Right atrium auricular region (tissue), 2 donors: ENCODE measurements around the gene CYGB. TPM values are rescaled to one million over a fixed set of nuclear protein-coding genes. Genes with fewer than 3 reads are reported as not detected.

Experiments used
- DNase-seq: peaks from one replicate; pipeline ENCODE4 v3.0.0-alpha.2; 2019; ENCODE audit warnings: low spot score
- H3K27ac ChIP-seq, 2 donors: fragments of 200-600 bp; sonication (generic); 1 replicate in 1 of 2; 2 replicates in 1 of 2; pipeline ENCODE4 v1.5.1; 2016 to 2019
- H3K27me3 ChIP-seq, 2 donors: fragments of 200-600 bp; sonication (generic); one replicate each; pipeline versions ENCODE4 v1.5.1 to v1.6.0; 2017 to 2019
- H3K36me3 ChIP-seq: fragments of 200-600 bp; sonication (generic); one replicate; pipeline ENCODE4 v1.5.1; 2016
- H3K4me1 ChIP-seq, 2 donors: fragments of 200-600 bp; sonication (generic); one replicate each; pipeline versions ENCODE4 v1.5.1 to v1.6.0; 2017 to 2019
- H3K4me3 ChIP-seq, 2 donors: fragments of 200-600 bp; sonication (generic); 1 replicate in 1 of 2; 2 replicates in 1 of 2; pipeline ENCODE4 v1.5.1; 2017 to 2019; ENCODE audit warnings: mild to moderate bottlenecking in 1 of 2, moderate library complexity in 1 of 2
- H3K9me3 ChIP-seq, 2 donors: fragments of 200-600 bp; sonication (generic); one replicate each; pipeline ENCODE4 v1.5.1; 2019
- CTCF ChIP-seq, 2 donors: fragments of 200-600 bp; sonication (generic); IDR thresholded peaks; one replicate each; pipeline ENCODE4 v1.5.1; 2019; ENCODE audit warnings: antibody characterized with exemption in 2 of 2
- total RNA-seq, 2 donors: library from RNA; depleted of rRNA; stranded (reverse); fragments of >200 nt; gene quantifications; one replicate each; pipeline ENCODE4 v1.1.0, GENCODE V29; 2016

CYGB gene
- total RNA-seq, 2 donors from 2014 or later, result 23.0 to 48.7 TPM

GRCh38 chr17:76557368-76558197 lies 20.1 kb upstream of the CYGB start:
- Histone ChIP-seq H3K27ac (peak overlapping the region; percentile 88 to 92), H3K4me3 (peak overlapping the region; percentile 69 to 75), H3K4me1 (peaks cover 0 to 67% of the 10 kb centered on the region in 2 donors), H3K27me3 (no peaks in the 10 kb centered on the region), H3K36me3 (peaks cover 11% of the 10 kb centered on the region), H3K9me3 (no peaks in the 10 kb centered on the region)
- TF ChIP-seq CTCF (IDR thresholded peaks at IDR 0.05), result peak; percentile 37 to 63
- DNase-seq, result peak; percentile 96

- Histone ChIP-seq H3K4me1 (peaks cover 0 to 63% of the 10 kb centered on the region in 2 donors), H3K4me3 (peak overlapping the region; percentile 69 to 75), H3K27ac (peak overlapping the region; percentile 88 to 92), H3K27me3 (no peaks in the 10 kb centered on the region), H3K9me3 (no peaks in the 10 kb centered on the region), H3K36me3 (peaks cover 9% of the 10 kb centered on the region)
- no peak for DNase-seq
- TF ChIP-seq CTCF (IDR thresholded peaks at IDR 0.05), result no peak
These were observed 19.4 kb upstream of the CYGB start for GRCh38 chr17:76556765-76557367.

GRCh38 chr17:76554131-76554530 lies 16.6 kb upstream of the CYGB start:
- TF ChIP-seq CTCF (IDR thresholded peaks at IDR 0.05), result no peak

GRCh38 chr17:76553178-76553908 lies 15.8 kb upstream of the CYGB start:
- no peak for TF ChIP-seq CTCF (IDR thresholded peaks at IDR 0.05)
- Histone ChIP-seq H3K27me3 (no peaks in the 10 kb centered on the region), H3K4me3 (no peak overlapping the region), H3K9me3 (no peaks in the 10 kb centered on the region), H3K4me1 (peaks cover 0 to 43% of the 10 kb centered on the region in 2 donors), H3K36me3 (no peaks in the 10 kb centered on the region), H3K27ac (peak overlapping the region; percentile 48 to 52)
- no peak for DNase-seq

More at GRCh38 chr17:76554131-76554530, 16.6 kb upstream of the CYGB start:
- H3K27ac ChIP-seq, result peak overlapping the region; percentile 48 to 52
- H3K4me3 ChIP-seq, result no peak overlapping the region
- no peaks in the 10 kb centered on the region for H3K9me3 ChIP-seq
- no peaks in the 10 kb centered on the region for H3K27me3 ChIP-seq
- no peak for DNase-seq
- H3K4me1 ChIP-seq, result peaks cover 0 to 47% of the 10 kb centered on the region in 2 donors
- H3K36me3 ChIP-seq, result no peaks in the 10 kb centered on the region

GRCh38 chr17:76551685-76552084 lies 14.2 kb upstream of the CYGB start:
- Histone ChIP-seq H3K4me1 (peaks cover 0 to 47% of the 10 kb centered on the region in 2 donors), H3K36me3 (no peaks in the 10 kb centered on the region), H3K27me3 (no peaks in the 10 kb centered on the region), H3K27ac (peak overlapping the region in 1 of 2 donors; percentile 8), H3K4me3 (no peak overlapping the region), H3K9me3 (no peaks in the 10 kb centered on the region)
- no peak for DNase-seq
- no peak for TF ChIP-seq CTCF (IDR thresholded peaks at IDR 0.05)
